Transverse colon (tissue), 4 donors: ENCODE measurements around the gene TMEM44. TPM values are rescaled to one million over a fixed set of nuclear protein-coding genes. Genes with fewer than 3 reads are reported as not detected.

Experiments
- DNase-seq: peaks from one replicate; pipeline ENCODE4 v3.0.0-alpha.2; 2019
- H3K27ac ChIP-seq, 4 donors: fragments of 200-600 bp; sonication (generic); 2 replicates each; pipeline ENCODE4 v1.5.1; 2016 to 2018; ENCODE audit warnings: inconsistent platforms in 4 of 4
- H3K27me3 ChIP-seq: fragments of 200-600 bp; sonication (generic); 2 replicates; pipeline ENCODE4 v1.5.1; 2017; ENCODE audit warnings: inconsistent platforms
- H3K36me3 ChIP-seq, 4 donors: fragments of 200-600 bp; sonication (generic); 2 replicates each; pipeline ENCODE4 v1.5.1; 2017 to 2019; ENCODE audit warnings: inconsistent platforms in 4 of 4
- H3K4me1 ChIP-seq, 4 donors: fragments of 200-600 bp; sonication (generic); 2 replicates each; pipeline ENCODE4 v1.5.1; 2017 to 2020; ENCODE audit warnings: inconsistent platforms in 4 of 4
- H3K4me3 ChIP-seq, 4 donors: fragments of 200-600 bp; sonication (generic); 1 replicate in 1 of 4; 2 replicates in 3 of 4; pipeline versions ENCODE4 v1.5.1 to v1.6.1; 2017 to 2019; ENCODE audit warnings: inconsistent platforms in 4 of 4
- H3K9me3 ChIP-seq, 2 donors: fragments of 200-600 bp; sonication (generic); 2 replicates each; pipeline ENCODE4 v1.5.1; 2017 to 2019; ENCODE audit warnings: inconsistent platforms in 2 of 2
- EP300 ChIP-seq: sonication (generic); formaldehyde crosslinking; IDR thresholded peaks from one replicate; pipeline ENCODE4 v1.6.1; 2017; ENCODE audit warnings: antibody characterized with exemption, low read depth
- POLR2A ChIP-seq: fragments of 450-650 bp; IDR thresholded peaks from one replicate; pipeline ENCODE4 v1.6.1; 2016; ENCODE audit warnings: antibody characterized with exemption, mild to moderate bottlenecking, moderate library complexity
- POLR2AphosphoS5 ChIP-seq, 3 donors: sonication (generic); formaldehyde crosslinking; IDR thresholded peaks; one replicate each; pipeline ENCODE4 v1.6.1; 2016; ENCODE audit warnings: antibody characterized with exemption in 3 of 3
- WGBS, 2 donors: methylation state at CpG; one replicate each; pipeline ENCODE4 v1.1.5; 2018; ENCODE audit warnings: low coverage in 1 of 2; 5-methylcytosine and 5-hydroxymethylcytosine counted together
- in situ Hi-C, 4 donors: fragments of 200-750 bp; cut with MboI; loops; one replicate each; pipeline versions ENCODE4 v1.15.0 to v1.15.1; 2017; ENCODE audit warnings: low sequenced_read_pairs in 3 of 4, low pct_ligation_motif_present in 1 of 4, low pct_unique_long_range_greater_than_20kb in 1 of 4
- intact Hi-C: fragments of 100-400 bp; cut with DNase I; formaldehyde crosslinking; loops from one replicate; pipeline ENCODE4 v1.15.1; 2023; ENCODE audit warnings: low total_unique reads
- total RNA-seq, 4 donors: library from RNA; depleted of rRNA; stranded (reverse); fragments of >200 nt; gene quantifications; one replicate each; pipeline ENCODE4 v1.1.0, GENCODE V29; 2016
- TF ChIP-seq, protein P1 (sequence below), 5 experiments: fragments of 200-600 bp in 3 of 5; fragments of 450-650 bp in 2 of 5; sonication (generic) in 3 of 5; IDR thresholded peaks; 1 replicate in 2 of 5; 2 replicates in 3 of 5; pipeline ENCODE4 v1.5.1; 2016 to 2017; ENCODE audit warnings: antibody characterized with exemption in 5 of 5, inconsistent platforms in 3 of 5, mild to moderate bottlenecking in 2 of 5, moderate library complexity in 1 of 5

The TMEM44 gene
- total RNA-seq, 4 donors from 2014 or later = 52.0 to 101 (median 58.8) TPM

DNA sequence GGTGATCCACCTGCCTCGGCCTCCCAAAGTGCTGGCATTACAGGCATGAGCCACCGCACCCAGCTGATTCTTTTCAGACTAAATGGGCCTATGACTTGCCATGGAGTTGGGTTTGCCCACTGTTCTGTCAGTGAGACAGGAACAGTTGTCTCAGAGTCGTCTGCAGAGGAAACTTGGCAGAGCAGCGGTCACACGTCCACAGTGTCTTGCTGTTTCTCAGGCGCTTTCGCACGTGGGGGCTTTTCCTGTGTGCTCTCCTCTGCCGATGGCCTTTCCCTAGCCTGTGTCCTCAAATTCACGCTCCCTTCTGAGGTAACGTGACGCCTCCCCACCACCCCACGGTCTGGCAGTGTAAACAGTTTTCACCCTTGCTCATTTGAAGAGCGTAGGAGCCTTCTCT lies 11.3 kb downstream of the TMEM44 start:
- H3K27me3 ChIP-seq = no peaks in the 10 kb centered on the region
- no peaks in the 10 kb centered on the region for H3K9me3 ChIP-seq
- H3K27ac ChIP-seq = peak overlapping the region in 2 of 4 donors; percentile 55 to 67
- TF ChIP-seq POLR2AphosphoS5 (IDR thresholded peaks at IDR 0.05) = no peak
- TF ChIP-seq POLR2A = no peak
- TF ChIP-seq, protein P1, sequence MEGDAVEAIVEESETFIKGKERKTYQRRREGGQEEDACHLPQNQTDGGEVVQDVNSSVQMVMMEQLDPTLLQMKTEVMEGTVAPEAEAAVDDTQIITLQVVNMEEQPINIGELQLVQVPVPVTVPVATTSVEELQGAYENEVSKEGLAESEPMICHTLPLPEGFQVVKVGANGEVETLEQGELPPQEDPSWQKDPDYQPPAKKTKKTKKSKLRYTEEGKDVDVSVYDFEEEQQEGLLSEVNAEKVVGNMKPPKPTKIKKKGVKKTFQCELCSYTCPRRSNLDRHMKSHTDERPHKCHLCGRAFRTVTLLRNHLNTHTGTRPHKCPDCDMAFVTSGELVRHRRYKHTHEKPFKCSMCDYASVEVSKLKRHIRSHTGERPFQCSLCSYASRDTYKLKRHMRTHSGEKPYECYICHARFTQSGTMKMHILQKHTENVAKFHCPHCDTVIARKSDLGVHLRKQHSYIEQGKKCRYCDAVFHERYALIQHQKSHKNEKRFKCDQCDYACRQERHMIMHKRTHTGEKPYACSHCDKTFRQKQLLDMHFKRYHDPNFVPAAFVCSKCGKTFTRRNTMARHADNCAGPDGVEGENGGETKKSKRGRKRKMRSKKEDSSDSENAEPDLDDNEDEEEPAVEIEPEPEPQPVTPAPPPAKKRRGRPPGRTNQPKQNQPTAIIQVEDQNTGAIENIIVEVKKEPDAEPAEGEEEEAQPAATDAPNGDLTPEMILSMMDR (IDR thresholded peaks at IDR 0.05) = no peak
- no peak for TF ChIP-seq EP300
- H3K4me3 ChIP-seq = no peak overlapping the region
- peaks cover 0 to 11% (median 7%) of the 10 kb centered on the region in 4 donors for H3K4me1 ChIP-seq
- intact Hi-C loops (no loop called here), in situ Hi-C loops (no loop called here)
- no peak for DNase-seq
- 84 to 91% methylated on average over 12 to 14 of the region's 14 CpGs for WGBS, 2 donors
- H3K36me3 ChIP-seq = peaks cover 0 to 5% (median 0%) of the 10 kb centered on the region in 4 donors

DNA sequence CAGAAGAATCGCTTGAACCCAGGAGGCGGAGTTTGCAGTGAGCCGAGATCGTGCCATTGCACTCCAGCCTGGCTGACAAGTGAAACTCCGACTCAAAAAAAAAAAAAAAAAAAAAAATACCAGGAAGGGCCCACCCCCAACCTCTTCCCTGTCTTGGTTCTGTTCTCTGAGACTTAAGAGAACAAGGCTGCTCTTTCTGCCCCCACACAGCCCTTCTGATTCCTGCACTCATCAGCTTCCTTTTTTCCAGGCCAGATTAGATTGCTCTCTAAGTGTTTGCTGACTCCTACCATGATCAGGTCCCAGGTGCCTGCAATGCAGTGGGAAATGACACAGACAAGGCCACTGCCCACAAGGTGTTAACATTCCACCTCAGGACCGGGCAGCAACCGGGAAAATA lies 13.0 kb downstream of the TMEM44 start:
- in situ Hi-C loops (no loop called here), intact Hi-C loops (no loop called here)
- DNase-seq = no peak
- H3K27me3 ChIP-seq = no peaks in the 10 kb centered on the region
- 93 to 94% methylated on average over 2 to 7 of the region's 7 CpGs for WGBS, 2 donors
- no peaks in the 10 kb centered on the region for H3K9me3 ChIP-seq
- H3K36me3 ChIP-seq = no peaks in the 10 kb centered on the region
- H3K27ac ChIP-seq = no peak overlapping the region
- TF ChIP-seq, protein P1 (IDR thresholded peaks at IDR 0.05) = no peak
- TF ChIP-seq POLR2AphosphoS5 (IDR thresholded peaks at IDR 0.05) (no peak), EP300 (no peak), POLR2A (no peak)
- H3K4me3 ChIP-seq = no peak overlapping the region
- H3K4me1 ChIP-seq = peaks cover 0 to 11% (median 7%) of the 10 kb centered on the region in 4 donors

DNA sequence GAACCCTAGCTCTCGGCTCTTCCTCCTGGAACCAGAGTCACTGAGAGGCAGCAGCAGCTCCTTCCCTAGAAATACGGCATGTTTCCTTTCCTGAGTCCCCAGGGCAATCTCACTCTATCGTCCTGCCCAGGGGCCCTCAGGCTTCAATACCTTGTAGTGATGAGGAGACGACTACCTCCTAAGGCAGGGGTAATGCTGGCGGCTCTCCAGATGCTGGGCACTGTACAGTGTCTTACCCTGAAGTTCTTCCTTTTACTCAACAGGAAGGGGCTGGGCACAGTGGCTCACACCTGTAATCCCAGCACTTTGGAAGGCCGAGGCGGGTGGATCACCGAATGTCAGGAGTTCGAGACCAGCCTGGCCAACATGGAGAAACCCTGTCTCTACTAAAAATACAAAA lies 13.5 kb downstream of the TMEM44 start:
- TF ChIP-seq, protein P1 (IDR thresholded peaks at IDR 0.05) = no peak
- TF ChIP-seq POLR2AphosphoS5 (IDR thresholded peaks at IDR 0.05) = no peak
- TF ChIP-seq POLR2A = no peak
- TF ChIP-seq EP300 = no peak
- in situ Hi-C loops = no loop called here
- no peaks in the 10 kb centered on the region for H3K36me3 ChIP-seq
- 88 to 93% methylated on average over 6 to 9 of the region's 9 CpGs for WGBS, 2 donors
- DNase-seq = no peak
- H3K27me3 ChIP-seq = no peaks in the 10 kb centered on the region
- no peaks in the 10 kb centered on the region for H3K9me3 ChIP-seq
- H3K4me1 ChIP-seq = peaks cover 0 to 11% (median 7%) of the 10 kb centered on the region in 4 donors
- no peak overlapping the region for H3K4me3 ChIP-seq
- no peak overlapping the region for H3K27ac ChIP-seq
- intact Hi-C loops = no loop called here

DNA sequence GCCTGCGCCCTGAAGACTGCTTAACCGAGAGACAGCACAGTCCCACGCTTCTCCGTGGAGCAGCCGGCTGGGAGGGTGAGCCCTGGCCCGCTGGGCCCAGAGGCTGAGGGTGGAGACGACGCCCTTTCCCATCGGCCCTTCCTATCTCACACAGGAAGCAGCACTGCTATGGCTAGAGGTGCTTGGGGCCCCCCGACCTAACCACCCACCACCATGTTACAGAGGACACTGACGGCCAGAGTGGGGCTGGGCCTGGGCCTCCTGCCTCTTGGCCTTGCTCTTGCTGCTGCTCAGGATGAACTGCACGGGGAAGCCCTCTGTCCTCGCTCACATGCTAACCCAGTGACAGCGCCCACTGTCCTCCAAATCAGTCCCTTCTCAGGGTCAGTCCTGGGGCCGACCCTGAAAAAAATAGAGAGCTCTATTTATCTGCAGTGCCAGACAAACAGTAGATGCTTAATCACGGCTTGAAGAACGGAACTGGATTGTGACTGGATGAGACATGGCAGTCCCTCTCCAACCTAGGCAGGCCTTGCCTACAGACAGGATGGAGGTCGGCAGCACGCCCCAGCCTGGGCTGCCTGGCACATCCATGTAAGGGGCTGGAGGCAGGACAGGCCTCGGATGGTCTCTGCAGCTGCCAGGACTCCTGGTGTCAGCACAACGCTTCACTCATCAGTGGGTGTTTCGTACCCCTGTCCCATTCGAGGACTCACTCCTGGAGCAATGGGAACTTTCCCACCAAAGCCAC lies 14.2 kb downstream of the TMEM44 start:
- WGBS, 2 donors = 83 to 90% methylated on average over 1 to 23 of the region's 23 CpGs
- in situ Hi-C loops = no loop called here
- no peak for TF ChIP-seq POLR2AphosphoS5 (IDR thresholded peaks at IDR 0.05)
- TF ChIP-seq, protein P1 (IDR thresholded peaks at IDR 0.05) = no peak
- no peaks in the 10 kb centered on the region for H3K36me3 ChIP-seq
- H3K9me3 ChIP-seq = no peaks in the 10 kb centered on the region
- no peak overlapping the region for H3K27ac ChIP-seq
- H3K4me3 ChIP-seq = no peak overlapping the region
- intact Hi-C loops = no loop called here
- peaks cover 0 to 11% (median 7%) of the 10 kb centered on the region in 4 donors for H3K4me1 ChIP-seq
- no peaks in the 10 kb centered on the region for H3K27me3 ChIP-seq
- DNase-seq = no peak
